Testis (tissue), 2 donors: Measurements from ENCODE around the gene SCG5.

Source experiments
- POLR2A ChIP-seq: fragments of 450-650 bp; IDR thresholded peaks from one replicate; pipeline ENCODE4 v1.6.1; 2017; ENCODE audit warnings: antibody characterized with exemption, mild to moderate bottlenecking, moderate library complexity
- TF ChIP-seq, protein P1 (sequence below), 3 experiments: fragments of 450-650 bp in 2 of 3; fragments of 200-600 bp in 1 of 3; sonication (generic) in 1 of 3; IDR thresholded peaks; one replicate each; pipeline ENCODE4 v1.5.1; 2016 to 2019; ENCODE audit warnings: antibody characterized with exemption in 3 of 3, mild to moderate bottlenecking in 2 of 3, moderate library complexity in 1 of 3

DNA sequence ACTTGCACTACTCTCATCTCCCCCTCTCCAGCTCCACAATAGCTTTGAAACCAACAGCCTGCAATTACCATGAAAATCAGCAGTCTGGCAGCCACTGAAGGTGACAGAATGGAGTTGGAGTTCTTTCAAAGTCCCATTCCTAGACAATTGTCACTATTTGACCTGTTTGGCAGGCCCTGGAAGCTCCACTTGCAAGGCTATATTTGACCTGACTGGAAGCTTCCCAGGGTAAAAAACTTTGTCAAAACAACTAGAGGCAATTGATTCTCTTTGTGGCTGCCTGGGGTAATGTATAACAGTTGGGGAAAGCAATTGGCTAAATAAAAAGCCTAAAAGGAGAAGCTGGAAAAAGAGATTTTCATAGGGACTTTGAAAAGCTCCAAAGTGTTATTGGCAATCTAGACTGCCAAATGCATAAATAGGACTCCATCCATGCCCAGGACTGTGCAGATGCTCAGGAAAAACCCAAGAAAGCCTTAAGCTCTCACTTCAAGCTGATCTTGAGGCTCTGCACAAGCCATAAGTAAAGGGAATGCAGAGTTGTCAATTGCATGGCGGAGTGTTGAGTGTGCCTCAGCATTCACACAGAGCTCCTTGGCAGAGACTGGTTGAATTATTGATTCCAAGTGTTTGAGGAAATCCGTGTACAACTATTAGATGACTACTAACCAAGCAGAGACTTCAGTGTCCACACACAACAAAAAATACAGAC lies 94.6 kb downstream of the SCG5 start:
- TF ChIP-seq POLR2A = no peak
- TF ChIP-seq, protein P1, sequence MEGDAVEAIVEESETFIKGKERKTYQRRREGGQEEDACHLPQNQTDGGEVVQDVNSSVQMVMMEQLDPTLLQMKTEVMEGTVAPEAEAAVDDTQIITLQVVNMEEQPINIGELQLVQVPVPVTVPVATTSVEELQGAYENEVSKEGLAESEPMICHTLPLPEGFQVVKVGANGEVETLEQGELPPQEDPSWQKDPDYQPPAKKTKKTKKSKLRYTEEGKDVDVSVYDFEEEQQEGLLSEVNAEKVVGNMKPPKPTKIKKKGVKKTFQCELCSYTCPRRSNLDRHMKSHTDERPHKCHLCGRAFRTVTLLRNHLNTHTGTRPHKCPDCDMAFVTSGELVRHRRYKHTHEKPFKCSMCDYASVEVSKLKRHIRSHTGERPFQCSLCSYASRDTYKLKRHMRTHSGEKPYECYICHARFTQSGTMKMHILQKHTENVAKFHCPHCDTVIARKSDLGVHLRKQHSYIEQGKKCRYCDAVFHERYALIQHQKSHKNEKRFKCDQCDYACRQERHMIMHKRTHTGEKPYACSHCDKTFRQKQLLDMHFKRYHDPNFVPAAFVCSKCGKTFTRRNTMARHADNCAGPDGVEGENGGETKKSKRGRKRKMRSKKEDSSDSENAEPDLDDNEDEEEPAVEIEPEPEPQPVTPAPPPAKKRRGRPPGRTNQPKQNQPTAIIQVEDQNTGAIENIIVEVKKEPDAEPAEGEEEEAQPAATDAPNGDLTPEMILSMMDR (IDR thresholded peaks at IDR 0.05) = no peak
